Stimulated activated CD4-positive, alpha-beta T cell treated with anti-CD3 and anti-CD28 coated beads, Interleukin-4, amount 100 ng/mL, for 48 hours (primary cell): ENCODE measurements around the gene SPACA7.
"Not testable (repeated sequence)": the region's sequence is repeated elsewhere in the genome, so short reads cannot be mapped to it uniquely, and the experiment has no call there.

ENCODE experiments used
- DNase-seq, 2 donors: peaks; one replicate each; pipeline ENCODE4 v3.0.0-alpha.2; 2020; ENCODE audit warnings: low read depth in 2 of 2

Gene SPACA7

DNA sequence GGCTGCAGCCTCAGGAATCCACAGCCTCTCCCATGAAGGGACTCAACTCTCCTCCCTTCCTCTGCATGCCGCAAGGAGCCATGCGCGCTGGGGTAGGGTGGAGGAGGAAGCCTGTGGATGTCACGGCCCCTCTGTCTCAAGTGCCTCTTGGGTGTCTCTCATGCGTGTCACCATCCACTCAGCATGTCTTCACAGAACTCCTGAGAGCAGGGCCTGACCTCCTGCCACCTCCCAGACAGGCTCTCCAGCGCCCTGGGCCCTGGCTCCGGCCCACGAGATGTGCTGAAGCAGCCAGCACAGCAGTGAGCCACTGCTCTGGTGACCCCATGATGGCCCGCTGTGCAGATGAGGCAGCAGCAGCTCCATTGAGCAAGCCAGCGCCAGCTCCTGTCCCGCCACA lies 25.9 kb upstream of the SPACA7 start:
- no peak for DNase-seq

DNA sequence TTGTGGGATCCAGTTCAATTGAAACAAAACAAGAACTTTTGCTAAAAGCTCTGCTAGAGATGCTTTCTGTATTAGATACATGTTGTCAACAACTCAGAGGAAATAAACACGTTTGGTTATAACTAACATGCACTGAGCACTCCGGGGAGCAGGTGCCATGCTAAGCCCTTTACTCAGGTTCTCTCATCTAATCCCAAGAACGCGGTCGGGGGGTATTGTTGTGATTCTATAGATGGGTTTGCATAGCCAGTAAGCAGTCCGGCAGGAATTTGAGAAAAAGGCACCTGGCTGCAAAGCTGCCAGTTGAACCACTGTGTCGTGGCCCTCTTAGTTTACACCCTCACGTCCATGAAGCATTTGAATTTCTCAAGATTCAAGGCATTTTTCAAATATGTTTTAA lies 24.3 kb upstream of the SPACA7 start:
- DNase-seq: no peak

DNA sequence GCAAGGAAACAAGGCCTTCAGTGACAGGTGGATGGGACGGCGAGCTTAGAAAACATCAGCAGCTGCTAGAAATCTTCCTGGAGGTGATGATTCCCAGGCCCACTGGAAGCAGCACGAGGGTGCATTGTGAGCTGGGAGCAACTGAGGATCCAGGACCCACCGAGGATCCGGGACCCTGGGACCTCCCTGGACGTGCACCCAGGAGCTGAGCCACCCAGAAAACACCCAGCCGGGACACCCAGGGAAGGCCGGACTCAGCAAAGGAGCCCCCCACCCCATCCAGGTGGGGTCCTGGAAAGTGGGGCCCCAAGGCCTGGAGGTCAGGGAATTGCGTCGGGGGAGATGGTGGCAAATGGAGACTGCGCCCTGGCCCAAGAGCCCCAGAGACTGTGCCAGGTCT lies 22.3 kb upstream of the SPACA7 start:
- DNase-seq: no peak

DNA sequence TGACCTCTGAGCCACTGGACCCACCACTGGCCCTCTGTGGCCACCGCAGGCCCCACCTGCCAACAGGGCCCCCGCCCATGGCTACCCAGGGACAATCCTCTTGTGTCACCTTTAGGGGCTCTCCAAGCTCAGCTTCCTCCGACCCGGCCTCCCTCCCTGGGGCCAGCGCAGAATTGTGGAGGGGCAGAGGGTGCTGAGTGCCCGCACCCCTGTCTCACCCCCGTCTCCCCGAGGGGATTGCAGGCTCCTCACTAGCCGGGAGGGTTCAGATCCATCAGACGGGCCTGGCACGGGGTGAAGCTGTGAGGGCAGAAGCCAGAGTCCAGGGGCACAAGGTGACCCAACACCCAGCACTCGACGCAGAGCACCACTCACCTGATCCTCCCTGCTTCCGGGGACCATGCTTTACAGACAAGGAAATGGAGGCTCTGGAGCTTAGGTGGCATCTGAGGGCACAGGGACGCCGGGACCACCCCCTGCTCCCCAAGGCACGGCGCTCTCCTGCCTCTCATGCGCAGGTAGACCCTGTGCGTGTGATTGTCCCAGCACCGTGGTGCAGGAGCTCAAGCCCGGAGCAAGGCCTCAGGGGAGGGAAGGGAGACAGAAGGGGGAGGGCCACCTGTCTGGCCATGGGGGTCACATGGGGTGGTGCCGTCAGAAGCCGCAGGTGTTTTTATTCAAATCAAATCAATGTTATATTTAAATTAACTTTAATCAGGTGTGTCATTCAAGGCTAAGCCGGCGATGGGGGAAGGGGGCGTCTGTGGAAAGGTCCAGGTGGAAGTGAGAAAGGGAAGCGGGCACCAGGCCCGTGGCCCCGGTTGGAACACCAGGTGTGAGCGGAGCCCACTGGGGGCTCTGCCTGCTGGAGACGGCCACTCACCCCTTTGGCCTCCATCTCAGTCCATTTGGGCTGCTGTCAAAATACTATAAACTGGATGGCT lies 21.6 kb upstream of the SPACA7 start:
- no peak for DNase-seq

DNA sequence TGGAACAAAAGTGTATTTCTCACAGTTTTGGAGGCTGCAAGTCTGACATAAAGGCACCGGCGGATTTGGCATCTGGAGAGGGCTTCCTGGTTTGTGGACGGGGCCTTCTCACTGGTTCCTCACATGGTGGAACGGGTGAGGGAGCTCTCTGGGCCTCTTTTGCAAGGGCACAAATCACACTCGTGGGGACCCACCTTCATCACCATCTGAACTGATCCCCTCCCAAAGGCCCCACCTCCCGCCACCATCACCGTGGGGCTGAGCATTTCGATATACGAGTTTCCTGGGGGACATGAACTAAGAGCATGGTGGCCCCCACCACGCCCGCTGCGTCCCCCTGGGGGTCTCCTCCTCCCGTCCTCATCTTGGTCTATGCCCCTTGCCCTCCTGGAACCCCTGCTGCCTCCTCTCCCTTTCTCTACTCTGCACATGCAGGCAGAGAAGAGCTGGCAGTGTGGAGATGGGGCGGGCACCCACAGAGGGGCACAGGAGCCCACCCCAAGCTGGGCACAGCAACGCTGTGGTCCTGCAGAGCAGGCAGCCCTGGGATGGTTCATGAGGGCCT lies 20.8 kb upstream of the SPACA7 start:
- DNase-seq: no peak

DNA sequence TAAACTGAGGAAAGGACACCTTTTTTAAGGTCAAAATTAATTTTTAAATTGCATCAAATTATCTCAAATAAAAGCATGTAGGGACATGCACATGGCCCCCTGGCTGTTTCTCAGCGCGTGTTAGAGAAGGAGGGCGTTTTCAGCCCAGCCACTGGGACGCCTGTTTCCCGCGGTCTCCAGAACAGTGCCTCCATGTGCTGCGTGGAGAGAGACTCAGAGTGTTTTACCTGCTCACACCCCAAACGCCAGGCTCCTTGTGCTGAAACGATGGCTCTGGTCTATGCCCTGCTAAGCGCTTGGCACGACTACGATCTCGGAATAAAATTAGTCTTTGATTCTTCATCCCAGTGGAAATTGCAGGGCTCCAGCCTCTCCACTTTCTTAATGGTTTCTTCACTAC lies 20.0 kb upstream of the SPACA7 start:
- DNase-seq: no peak

DNA sequence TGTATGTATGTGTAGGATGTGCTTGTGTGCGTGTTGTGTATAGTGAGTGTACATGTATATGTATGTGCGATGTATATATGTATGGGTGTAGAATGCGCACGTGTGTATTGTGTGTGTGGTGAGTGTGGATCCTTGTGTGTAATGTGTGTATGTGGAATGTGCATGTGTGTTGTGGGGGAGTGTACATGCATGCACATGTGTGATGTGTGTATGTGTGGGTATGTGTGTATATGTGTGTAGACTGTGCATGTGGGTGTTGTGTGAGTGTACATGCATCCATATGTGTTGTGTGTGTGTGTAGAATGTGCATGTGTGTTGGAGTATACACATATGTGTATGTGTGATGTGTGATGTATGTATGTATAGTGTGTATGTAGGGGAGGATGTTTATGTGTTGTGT lies 18.0 kb upstream of the SPACA7 start:
- no peak for DNase-seq

DNA sequence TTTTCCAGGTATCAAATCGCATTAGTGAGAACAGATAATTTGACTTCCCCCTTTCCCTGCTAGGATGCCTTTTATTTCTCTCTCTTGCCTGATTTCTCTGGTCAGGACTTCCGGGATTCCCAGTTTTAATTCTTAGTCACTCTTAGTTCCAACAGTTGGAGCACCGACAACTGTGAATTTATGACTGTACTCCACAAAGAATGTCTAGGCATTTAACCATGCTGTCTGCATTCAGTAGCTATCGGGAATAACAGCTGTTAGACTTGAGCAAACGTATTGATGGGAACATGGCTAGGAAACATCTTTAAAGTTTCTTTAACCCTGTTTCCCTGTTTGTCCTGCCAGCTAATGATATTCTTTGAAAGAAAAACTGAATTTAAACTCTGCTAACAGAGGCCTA lies 14.1 kb upstream of the SPACA7 start:
- no peak for DNase-seq

DNA sequence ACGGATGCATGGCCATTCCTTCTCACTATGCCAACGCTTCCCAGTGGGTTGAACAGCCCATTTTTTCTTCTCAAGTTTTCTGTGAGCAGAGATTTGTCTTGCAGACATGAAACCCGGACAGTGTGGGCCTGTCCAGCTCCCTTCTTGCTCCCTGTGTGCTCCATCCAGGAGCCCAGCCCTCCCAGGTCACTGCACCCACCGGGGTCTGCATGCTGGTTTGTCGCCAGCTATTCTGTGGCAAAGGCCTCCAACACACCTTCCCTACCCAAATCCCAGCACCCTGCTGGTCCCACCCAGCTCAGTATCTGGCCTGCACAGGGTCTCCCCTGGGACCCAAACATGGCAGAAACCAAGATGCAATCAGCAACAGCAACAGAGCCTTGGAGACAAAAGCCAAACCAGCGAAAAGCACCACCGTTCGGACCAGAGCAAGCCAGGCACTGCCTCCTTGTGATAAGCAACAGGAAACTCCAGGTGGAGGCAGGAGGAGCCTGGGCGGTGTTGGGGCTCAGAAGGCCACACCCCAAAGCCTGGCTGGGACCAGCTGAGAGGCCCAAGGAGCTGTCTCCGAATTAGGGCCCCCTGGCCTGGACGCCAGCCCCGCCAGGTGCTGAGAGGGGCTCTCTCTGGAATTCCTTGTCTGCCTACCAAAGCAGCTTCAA lies 12.2 kb upstream of the SPACA7 start:
- DNase-seq: no peak

DNA sequence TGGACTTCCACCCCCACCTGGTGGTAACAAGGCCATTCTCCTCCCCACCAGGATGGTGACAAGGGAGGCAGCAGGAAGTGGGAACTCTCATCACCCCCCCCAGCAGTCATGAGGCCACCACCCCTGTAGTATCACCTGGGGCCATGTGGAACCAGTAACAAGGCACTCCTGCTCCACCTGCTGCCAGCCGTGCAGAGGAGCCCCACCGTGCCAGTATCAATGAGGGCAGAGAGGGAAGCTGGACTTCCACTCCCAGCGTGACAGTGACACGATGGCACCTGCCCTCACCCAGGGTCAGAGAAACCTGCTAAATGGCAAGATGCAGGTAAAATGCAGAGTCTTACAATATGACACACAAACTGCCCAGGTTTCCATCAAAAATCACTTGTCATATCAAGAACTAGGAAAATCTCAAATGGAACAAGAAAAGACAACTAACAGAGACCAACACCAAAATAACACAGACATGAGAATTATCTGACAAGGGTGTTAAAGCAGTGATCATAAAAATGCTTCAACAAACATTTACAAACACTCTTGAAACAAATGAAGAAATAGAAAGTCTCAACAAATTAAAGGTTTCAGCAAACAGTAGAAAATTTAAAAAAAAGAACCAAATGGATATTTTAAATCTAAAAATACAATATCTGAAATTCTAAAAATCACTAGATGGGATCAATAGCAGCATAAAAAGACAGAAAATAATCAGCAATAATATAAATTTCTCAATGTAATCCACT lies 9.1 kb upstream of the SPACA7 start:
- no peak for DNase-seq

DNA sequence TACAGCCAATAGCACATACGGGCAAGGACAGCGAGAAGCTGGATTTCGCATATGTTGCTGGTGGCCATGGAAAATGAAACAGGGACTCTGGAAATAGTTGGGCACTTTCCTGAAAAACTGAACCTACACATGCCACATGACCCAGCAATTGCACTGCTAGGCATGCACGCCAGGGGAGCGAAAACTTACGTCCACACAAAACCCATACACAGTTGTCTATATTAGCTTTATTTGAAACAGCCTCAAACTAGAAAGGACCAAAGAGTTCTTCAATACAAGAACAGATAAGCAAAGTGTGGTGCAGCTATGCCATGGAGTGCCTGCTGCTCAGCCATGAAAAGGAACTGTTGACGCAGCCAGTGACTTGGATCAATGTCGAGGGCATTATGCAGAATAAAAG lies 7.3 kb upstream of the SPACA7 start:
- DNase-seq: no peak

DNA sequence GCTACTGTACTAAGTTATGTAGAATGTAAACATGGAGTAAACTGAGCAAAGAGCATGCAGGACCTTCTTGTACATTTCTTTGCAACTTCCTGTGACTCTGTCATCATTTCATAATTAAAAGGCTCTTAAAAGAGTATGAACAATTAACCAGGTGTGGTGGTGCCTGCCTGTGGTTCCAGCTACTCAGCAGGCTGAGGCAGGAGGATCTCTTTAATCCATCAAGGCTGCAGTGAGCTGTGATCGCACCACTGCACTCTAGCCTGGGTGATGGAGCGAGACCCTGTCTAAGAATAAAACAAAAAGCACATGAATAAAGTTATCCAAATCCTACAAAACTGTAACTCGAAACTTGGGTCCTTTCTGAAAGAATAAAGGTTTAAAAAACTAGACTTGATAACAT lies 5.8 kb upstream of the SPACA7 start:
- no peak for DNase-seq

DNA sequence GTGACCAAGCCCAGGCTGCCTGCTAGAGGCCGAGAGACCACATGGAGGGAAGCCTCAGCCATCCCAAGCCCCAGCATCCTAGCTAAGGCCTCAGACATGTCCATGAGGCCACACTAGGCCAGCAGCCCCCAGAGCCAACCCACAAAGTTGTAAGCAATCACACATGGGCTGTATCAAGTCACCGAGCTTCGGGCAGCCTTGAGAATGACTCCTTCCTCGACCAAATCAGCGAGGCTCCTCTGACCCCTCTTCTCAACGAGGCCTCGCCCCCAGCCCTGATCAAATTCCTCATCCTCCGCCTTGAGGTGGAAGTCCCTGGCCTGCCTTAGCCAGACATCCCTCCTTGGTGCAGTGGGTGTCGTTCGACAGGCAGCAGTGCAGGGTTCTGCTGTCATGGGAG lies 1.9 kb upstream of the SPACA7 start:
- DNase-seq: no peak

DNA sequence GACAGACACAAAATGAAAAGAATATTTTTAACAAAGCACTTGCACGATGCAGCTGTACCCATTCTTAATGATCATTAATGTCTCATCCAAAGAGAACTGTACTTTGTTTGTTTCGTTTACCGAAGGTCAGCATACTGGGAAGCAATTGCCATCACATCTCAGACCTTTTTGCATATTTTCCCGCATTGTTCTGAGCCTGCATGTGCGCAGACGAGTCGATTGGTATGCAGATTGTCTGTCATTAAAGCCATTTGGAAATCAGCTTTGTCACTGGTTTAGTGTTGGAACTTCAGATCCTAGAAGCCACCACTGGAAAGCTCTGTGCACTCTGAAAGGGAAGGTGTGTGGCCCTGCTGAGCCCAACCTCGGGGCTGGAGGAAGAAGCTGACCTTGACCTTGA lies 15.6 kb downstream of the SPACA7 start:
- DNase-seq: no peak

DNA sequence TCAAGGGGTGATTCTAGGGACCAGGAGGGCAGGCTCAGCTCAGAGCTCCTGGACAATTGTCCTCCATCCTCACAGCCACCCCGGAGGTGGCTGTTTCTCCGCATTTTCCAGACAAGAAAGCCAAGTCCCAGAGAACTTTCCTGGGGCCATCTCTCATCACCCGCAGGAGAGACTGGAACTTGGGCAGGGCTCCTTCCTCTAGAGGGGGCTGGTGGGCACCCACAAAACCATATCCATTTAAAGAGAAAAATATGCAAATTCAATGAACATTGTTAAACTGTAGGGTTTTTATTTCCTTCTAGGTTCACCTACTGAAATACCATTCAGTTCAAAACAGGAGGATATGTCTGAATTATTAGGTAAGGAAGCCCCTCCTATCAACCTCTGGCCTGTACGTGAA lies 16.6 kb downstream of the SPACA7 start:
- no peak for DNase-seq

DNA sequence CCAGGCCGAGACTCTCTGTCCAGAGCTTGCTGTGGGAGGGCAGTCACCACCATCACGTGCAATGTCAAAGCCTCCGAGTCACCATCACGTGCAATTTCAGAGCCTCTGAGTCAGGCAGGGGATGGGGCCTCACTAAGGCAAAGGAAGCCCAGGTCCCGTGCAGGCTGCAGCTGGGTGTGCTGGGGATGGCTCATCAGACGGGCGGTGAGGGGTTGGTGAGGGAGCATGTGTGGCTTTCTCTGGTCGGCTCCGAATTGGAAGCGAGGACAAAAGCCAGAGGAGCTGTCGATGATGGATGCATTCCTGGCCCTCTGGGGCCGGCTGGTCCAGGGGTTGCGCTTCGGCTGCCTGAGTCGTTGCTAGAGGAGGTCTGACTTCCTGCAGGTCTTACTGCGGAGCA lies 18.9 kb downstream of the SPACA7 start:
- DNase-seq: not testable (repeated sequence)

DNA sequence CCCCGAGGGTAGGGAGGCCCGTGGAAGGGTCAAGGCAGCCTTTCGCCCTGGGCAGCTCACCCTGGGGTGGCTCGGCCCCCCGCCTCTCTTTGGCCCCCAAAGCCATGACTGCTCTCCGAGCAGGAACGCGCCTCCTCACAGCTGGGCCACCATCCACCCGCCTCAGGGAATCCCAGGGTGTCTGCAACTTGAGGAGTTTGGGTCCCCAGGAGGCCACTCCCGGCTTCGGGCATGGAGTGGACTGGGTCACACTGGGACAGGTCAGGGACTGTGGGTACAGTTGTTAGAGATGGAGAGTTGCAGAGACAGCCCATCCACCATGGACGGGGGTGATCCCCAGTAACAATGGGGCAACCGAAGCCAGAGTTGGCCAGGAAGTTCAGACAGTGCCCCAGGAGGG lies 19.8 kb downstream of the SPACA7 start:
- not testable (repeated sequence) for DNase-seq

DNA sequence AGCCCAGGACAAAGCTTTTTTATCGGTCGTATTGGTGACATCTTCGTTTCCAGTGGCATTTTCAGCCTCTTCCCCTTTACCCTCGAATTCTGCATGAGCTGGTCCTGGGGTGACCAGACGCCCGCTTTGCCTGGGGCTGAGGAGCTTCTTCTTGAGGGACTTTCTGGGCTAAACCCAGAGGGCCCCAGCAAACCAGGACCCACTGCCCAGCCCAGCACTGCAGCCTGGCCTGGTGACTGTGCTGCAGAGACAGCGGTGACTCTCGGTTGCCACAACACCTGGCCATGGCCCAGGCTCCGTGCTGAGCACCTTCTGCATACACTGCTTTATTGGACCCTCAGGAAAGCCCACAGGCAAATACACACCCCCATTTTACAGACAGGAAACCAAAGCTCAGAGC lies 21.0 kb downstream of the SPACA7 start:
- DNase-seq: no peak

DNA sequence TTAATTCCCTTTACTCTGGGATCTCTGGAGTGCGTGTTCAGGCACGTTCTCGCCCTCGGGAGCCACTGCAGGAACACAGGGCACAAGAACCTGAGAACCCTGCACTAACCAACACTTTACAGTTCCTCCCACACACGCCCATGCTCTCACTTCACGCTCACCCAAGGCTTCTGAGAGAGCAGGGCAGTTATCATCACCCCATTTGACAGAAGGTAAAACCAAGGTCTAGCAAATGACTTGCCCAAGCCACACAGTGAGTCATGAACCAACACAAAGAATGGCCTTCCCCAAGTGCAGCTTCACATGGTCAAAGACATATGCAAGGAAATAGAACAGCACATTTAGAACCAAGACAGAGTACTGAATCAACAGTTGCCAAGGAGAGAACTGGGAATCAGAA lies 22.2 kb downstream of the SPACA7 start:
- DNase-seq: not testable (repeated sequence)

DNA sequence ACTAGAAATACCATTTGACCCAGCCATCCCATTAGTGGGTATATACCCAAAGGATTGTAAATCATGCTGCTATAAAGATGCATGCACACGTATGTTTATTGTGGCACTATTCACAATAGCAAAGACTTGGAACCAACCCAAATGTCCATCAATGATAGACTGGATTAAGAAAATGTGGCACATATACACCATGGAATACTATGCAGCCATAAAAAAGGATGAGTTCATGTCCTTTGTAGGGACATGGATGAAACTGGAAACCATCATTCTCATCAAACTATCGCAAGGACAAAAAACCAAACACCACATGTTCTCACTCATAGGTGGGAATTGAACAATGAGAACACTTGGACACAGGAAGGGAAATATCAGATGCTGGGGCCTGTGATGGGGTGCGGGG lies 33.7 kb downstream of the SPACA7 start:
- not testable (repeated sequence) for DNase-seq

DNA sequence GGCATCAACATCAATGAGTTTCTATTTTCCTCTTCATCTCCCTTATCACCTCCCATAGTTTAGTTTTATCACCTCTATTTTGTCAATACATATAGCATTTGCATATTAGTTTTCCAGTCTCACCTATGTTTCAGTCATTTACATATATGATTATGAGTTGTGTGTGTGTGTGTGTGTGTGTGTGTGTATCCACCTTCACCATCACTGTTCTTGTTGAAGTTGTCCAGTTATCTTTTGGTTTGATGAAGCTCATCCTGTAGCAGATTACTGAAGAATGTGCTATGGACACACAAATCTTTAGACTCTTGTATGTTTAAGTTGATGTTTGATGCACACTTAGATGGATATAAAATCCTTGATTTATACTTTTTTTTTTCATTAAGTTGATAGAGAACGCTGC lies 40.5 kb downstream of the SPACA7 start:
- DNase-seq: no peak

DNA sequence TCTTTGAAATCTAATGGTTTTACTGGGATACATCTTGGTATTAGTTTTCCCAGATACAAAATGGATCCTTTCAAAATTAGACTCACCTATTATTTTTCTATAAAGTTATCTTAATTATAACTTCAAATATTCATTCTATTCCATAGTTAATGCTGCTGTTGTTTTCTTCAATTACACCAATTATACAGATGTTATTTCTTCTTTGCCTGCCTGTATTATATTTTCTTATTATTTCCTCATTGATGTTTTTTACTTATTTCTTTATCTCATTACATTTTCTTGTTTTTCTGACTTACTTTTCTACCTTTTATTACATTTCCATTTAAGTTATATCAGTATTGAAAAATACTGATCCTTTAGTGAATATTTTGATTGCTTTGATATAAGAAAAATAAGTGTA lies 40.9 kb downstream of the SPACA7 start:
- no peak for DNase-seq
